ENCODE data around the gene POC1A.
"Not testable (repeated sequence)": the region's sequence is repeated elsewhere in the genome, so short reads cannot be mapped to it uniquely, and the experiment has no call there.

The POC1A gene

GRCh38 chr3:52039426-52039825 lies 114.8 kb downstream of the POC1A start:
- no peak overlapping the region for H3K27ac ChIP-seq

GRCh38 chr3:52038227-52038626 lies 116.0 kb downstream of the POC1A start:
- TF ChIP-seq ZFX (IDR thresholded peaks at IDR 0.05) (no peak), CTCF (conservative IDR thresholded peaks at IDR 0.05) (no peak)

More at GRCh38 chr3:52039426-52039825, 114.8 kb downstream of the POC1A start:
- TF ChIP-seq ZFX (IDR thresholded peaks at IDR 0.05) (no peak), CTCF (conservative IDR thresholded peaks at IDR 0.05) (no peak)

GRCh38 chr3:52037291-52037690 lies 116.9 kb downstream of the POC1A start:
- no peak overlapping the region for H3K27ac ChIP-seq
- TF ChIP-seq ZFX (IDR thresholded peaks at IDR 0.05) = no peak
- TF ChIP-seq CTCF (conservative IDR thresholded peaks at IDR 0.05) = no peak

More at GRCh38 chr3:52038227-52038626, 116.0 kb downstream of the POC1A start:
- H3K27ac ChIP-seq = no peak overlapping the region

GRCh38 chr3:52036829-52037228 lies 117.4 kb downstream of the POC1A start:
- no peak for TF ChIP-seq ZFX (IDR thresholded peaks at IDR 0.05)
- no peak for TF ChIP-seq CTCF (conservative IDR thresholded peaks at IDR 0.05)
- no peak overlapping the region for H3K27ac ChIP-seq

- TF ChIP-seq ZFX (IDR thresholded peaks at IDR 0.05) (no peak), CTCF (conservative IDR thresholded peaks at IDR 0.05) (no peak)
- no peak overlapping the region for H3K27ac ChIP-seq
These were observed 118.0 kb downstream of the POC1A start for GRCh38 chr3:52036222-52036694.

- H3K27ac ChIP-seq = no peak overlapping the region
- TF ChIP-seq CTCF (conservative IDR thresholded peaks at IDR 0.05) = no peak
These were observed 119.6 kb downstream of the POC1A start for GRCh38 chr3:52034651-52035050.

GRCh38 chr3:52034212-52034611 lies 120.0 kb downstream of the POC1A start:
- no peak overlapping the region for H3K27ac ChIP-seq
- TF ChIP-seq CTCF (conservative IDR thresholded peaks at IDR 0.05) (no peak), ZFX (IDR thresholded peaks at IDR 0.05) (no peak)

GRCh38 chr3:52033748-52034147 lies 120.5 kb downstream of the POC1A start:
- not testable (repeated sequence) for H3K27ac ChIP-seq

Data from C4-2B (cell line).